HFF-Myc (cell line): Measurements from ENCODE around the gene MYL10.

Experiments
- DNase-seq: peaks from one replicate; pipeline ENCODE4 v3.0.0-alpha.2; 2011; ENCODE audit warnings: low read depth; ENCODE audit errors: extremely low read depth
- H3K4me3 ChIP-seq: replicated peaks from 2 replicates; pipeline ENCODE4 v1.5.1; 2011; ENCODE audit warnings: low read depth, mild to moderate bottlenecking, control low read depth, low read length
- CTCF ChIP-seq: IDR thresholded peaks from 2 replicates; pipeline ENCODE4 v1.5.1; 2012; ENCODE audit warnings: mild to moderate bottlenecking, low read depth, low read length, control low read depth; ENCODE audit errors: missing control alignments

Gene MYL10

DNA sequence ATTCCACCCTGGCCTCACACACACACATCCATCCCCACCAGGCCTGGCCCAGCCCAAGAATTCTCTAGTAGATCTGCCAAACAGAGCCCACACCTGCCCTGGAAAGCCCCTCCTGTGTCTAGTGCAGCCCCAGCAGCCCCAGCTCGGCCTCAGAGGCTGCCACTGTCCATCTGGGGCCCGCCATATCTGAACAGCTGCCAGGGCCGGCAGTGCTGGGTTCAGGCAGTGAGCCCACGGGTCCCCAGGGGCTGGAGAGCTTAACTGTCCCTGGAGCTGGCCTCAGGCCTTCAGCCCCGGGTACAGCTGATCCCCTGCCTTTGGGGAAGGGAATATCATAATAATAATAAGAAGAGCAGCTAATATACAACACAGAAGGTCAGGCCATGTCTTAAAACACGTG lies 574 bp downstream of the MYL10 start:
- no peak for DNase-seq
- no peak overlapping the region for H3K4me3 ChIP-seq
- no peak for TF ChIP-seq CTCF

- no peak for TF ChIP-seq CTCF
- DNase-seq: no peak
Measured at GRCh38 chr7:101626758-101627157, 2.3 kb downstream of the MYL10 start.

DNA sequence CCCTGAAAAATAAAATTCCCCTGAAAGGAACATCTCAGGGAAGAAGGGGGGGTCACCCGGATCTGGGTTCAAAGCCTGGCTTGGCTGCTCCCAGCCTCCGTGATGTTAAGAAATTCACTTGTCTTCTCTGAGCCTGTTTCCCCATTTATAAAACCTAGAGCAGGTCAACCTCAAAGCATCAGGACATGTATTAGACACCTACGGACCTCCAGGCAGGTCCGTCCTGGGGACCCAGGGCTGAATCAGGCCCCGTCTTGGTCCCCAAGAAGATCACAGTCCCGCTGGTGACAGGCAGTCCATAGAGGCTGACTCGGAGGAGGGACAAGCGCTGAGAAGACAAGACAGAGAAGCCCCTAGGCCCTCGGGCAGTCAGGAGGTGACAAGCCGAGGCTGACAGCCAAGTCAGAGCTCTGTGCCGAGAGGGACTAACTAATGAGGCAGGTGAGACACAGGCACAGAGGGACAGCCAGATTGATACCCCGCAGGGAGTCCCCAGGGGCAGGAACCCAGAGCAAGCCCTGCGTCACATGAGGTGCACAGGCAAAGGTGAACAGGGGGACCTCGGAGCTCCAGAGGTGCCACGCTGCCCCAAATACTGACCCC lies 2.9 kb downstream of the MYL10 start:
- no peak for TF ChIP-seq CTCF
- DNase-seq: no peak
- no peak overlapping the region for H3K4me3 ChIP-seq

More at GRCh38 chr7:101626758-101627157, 2.3 kb downstream of the MYL10 start:
- no peak overlapping the region for H3K4me3 ChIP-seq

- no peak overlapping the region for H3K4me3 ChIP-seq
- no peak for DNase-seq
- peak; percentile 18 for TF ChIP-seq CTCF
Measured at GRCh38 chr7:101625031-101625791, 3.9 kb downstream of the MYL10 start.

DNA sequence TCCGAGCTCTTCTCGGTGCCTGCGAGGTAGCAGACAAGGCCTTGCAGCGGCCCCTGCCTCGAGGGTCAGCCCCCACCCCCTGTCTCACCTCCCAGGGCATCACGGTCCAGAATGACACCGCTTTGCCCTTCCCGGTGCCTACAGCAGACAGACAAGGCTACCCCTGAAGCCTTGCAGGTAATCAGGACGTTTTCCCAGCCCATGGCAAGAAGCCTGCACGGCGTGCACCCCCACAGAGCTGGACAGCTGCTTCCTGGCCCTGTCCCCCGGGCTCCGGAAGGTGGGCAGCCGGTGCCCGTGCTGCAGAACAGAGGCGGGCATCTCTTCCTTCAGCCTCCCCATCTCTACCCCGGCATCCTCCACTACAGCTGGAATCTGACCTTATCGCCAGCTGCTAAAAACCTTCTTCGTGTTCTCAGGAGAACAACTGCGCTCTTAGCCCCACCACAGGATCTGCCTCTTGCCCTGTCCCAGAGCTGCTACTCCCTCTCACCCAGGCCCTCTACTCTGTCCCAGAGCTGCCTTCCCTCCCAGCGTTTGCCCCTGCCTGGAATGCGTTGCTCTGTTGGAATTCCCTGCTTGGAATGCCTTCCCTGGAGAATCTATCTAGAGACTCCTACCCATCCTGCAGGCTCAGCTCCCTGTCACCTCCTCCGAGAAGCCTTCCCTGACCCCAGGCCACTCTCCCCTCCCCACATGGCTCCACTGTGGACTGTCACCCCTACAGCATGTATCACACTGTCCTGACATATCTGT lies 4.7 kb downstream of the MYL10 start:
- TF ChIP-seq CTCF: no peak
- DNase-seq: no peak
- no peak overlapping the region for H3K4me3 ChIP-seq

DNA sequence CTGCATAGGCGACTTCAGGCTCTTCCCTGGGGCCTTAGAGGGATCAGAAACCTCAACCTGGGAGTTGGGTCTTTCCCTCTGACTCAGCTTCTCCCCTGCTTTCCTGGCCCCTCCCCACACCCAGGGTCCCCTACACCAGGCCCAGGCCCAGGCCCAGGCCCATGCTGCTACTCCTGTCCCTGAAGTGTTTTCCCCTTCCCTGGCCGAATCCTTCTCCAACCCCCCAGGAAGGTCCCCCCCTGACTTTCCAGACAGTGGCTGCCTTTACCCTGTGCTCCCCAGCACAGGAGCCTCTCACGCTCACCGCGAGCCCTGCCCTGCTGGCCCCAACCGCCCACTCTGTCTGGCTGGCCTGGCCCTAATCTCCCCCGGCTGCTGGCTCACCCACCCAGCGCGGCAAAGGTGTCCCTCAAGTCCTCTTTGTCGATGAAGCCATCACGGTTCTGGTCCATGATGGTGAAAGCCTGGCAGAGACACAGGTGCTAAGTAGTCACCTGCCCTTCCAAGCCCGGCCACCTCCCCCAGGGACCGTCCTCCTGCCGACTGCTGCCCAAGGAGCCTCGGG lies 6.4 kb downstream of the MYL10 start:
- TF ChIP-seq CTCF: no peak
- H3K4me3 ChIP-seq: no peak overlapping the region
- no peak for DNase-seq
